Ovary (tissue), 3 donors: ENCODE data around the gene PRKCD.

Experiments used
- CTCF ChIP-seq, 3 donors: fragments of 450-650 bp in 2 of 3; fragments of 200-600 bp in 1 of 3; IDR thresholded peaks; one replicate each; pipeline versions ENCODE4 v1.5.1 to v1.8.0; 2016 to 2022; ENCODE audit warnings: antibody characterized with exemption in 3 of 3, mild to moderate bottlenecking in 1 of 3
- POLR2A ChIP-seq: fragments of 450-650 bp; IDR thresholded peaks from one replicate; pipeline ENCODE4 v1.6.1; 2017; ENCODE audit warnings: antibody characterized with exemption, mild to moderate bottlenecking, moderate library complexity
- donor health status: DM: no; HTN: no; CAD: no.

GRCh38 chr3:53169045-53169831 is 8.2 kb downstream of the PRKCD start:
- TF ChIP-seq CTCF (IDR thresholded peaks at IDR 0.05), result no peak
- TF ChIP-seq POLR2A, result no peak
